ENCODE data around the gene TRIM68.

Gene TRIM68

GRCh38 chr11:4565371-4565770 is 42.7 kb downstream of the TRIM68 start:
- no peak overlapping the region for H3K27ac ChIP-seq (ENCODE audit: low read depth, low read length)
- no peak overlapping the region for H3K4me3 ChIP-seq (ENCODE audit: low read depth in 1 of 2, low read length in 2 of 2)
- H3K27me3 ChIP-seq (ENCODE audit: control insufficient read depth in 1 of 2, insufficient read depth in 2 of 2, low read length in 2 of 2), result no peaks in the 10 kb centered on the region
- peaks cover 0 to 2% of the 10 kb centered on the region in 2 donors for H3K4me1 ChIP-seq (ENCODE audit: control insufficient read depth in 1 of 2, insufficient read depth in 2 of 2, low read length in 2 of 2)
- H3K36me3 ChIP-seq (ENCODE audit: control insufficient read depth in 1 of 2, insufficient read depth in 2 of 2, low read length in 2 of 2), result no peaks in the 10 kb centered on the region
- H3K9me3 ChIP-seq (ENCODE audit: control insufficient read depth in 1 of 2, low read length in 2 of 2), result no peaks in the 10 kb centered on the region
- no peak overlapping the region for H3K9ac ChIP-seq (ENCODE audit: low read depth in 1 of 2, low read length in 2 of 2)

GRCh38 chr11:4560467-4560866 is 47.6 kb downstream of the TRIM68 start:
- Histone ChIP-seq H3K4me3 (ENCODE audit: low read depth in 1 of 2, low read length in 2 of 2) (no peak overlapping the region), H3K27ac (ENCODE audit: low read depth, low read length) (no peak overlapping the region), H3K9ac (ENCODE audit: low read depth in 1 of 2, low read length in 2 of 2) (no peak overlapping the region)

GRCh38 chr11:4559527-4560440 is 48.2 kb downstream of the TRIM68 start:
- peaks cover 0 to 3% of the 10 kb centered on the region in 2 donors for H3K27me3 ChIP-seq (ENCODE audit: control insufficient read depth in 1 of 2, insufficient read depth in 2 of 2, low read length in 2 of 2)
- peaks cover 0 to 10% of the 10 kb centered on the region in 2 donors for H3K4me1 ChIP-seq (ENCODE audit: control insufficient read depth in 1 of 2, insufficient read depth in 2 of 2, low read length in 2 of 2)
- H3K4me3 ChIP-seq (ENCODE audit: low read depth in 1 of 2, low read length in 2 of 2), result no peak overlapping the region
- H3K9ac ChIP-seq (ENCODE audit: low read depth in 1 of 2, low read length in 2 of 2), result no peak overlapping the region
- H3K9me3 ChIP-seq (ENCODE audit: control insufficient read depth in 1 of 2, low read length in 2 of 2), result no peaks in the 10 kb centered on the region
- H3K27ac ChIP-seq (ENCODE audit: low read depth, low read length), result no peak overlapping the region
- no peaks in the 10 kb centered on the region for H3K36me3 ChIP-seq (ENCODE audit: control insufficient read depth in 1 of 2, insufficient read depth in 2 of 2, low read length in 2 of 2)

More at GRCh38 chr11:4560467-4560866, 47.6 kb downstream of the TRIM68 start:
- H3K4me1 ChIP-seq (ENCODE audit: control insufficient read depth in 1 of 2, insufficient read depth in 2 of 2, low read length in 2 of 2), result peaks cover 0 to 10% of the 10 kb centered on the region in 2 donors
- H3K9me3 ChIP-seq (ENCODE audit: control insufficient read depth in 1 of 2, low read length in 2 of 2), result no peaks in the 10 kb centered on the region
- no peaks in the 10 kb centered on the region for H3K27me3 ChIP-seq (ENCODE audit: control insufficient read depth in 1 of 2, insufficient read depth in 2 of 2, low read length in 2 of 2)
- H3K36me3 ChIP-seq (ENCODE audit: control insufficient read depth in 1 of 2, insufficient read depth in 2 of 2, low read length in 2 of 2), result no peaks in the 10 kb centered on the region

GRCh38 chr11:4551346-4551979 is 56.6 kb downstream of the TRIM68 start:
- H3K9ac ChIP-seq (ENCODE audit: low read depth in 1 of 2, low read length in 2 of 2), result no peak overlapping the region
- no peak overlapping the region for H3K27ac ChIP-seq (ENCODE audit: low read depth, low read length)
- peaks cover 4 to 17% of the 10 kb centered on the region in 2 donors for H3K4me1 ChIP-seq (ENCODE audit: control insufficient read depth in 1 of 2, insufficient read depth in 2 of 2, low read length in 2 of 2)
- H3K36me3 ChIP-seq (ENCODE audit: control insufficient read depth in 1 of 2, insufficient read depth in 2 of 2, low read length in 2 of 2), result no peaks in the 10 kb centered on the region
- no peaks in the 10 kb centered on the region for H3K9me3 ChIP-seq (ENCODE audit: control insufficient read depth in 1 of 2, low read length in 2 of 2)
- H3K27me3 ChIP-seq (ENCODE audit: control insufficient read depth in 1 of 2, insufficient read depth in 2 of 2, low read length in 2 of 2), result peaks cover 0 to 4% of the 10 kb centered on the region in 2 donors
- no peak overlapping the region for H3K4me3 ChIP-seq (ENCODE audit: low read depth in 1 of 2, low read length in 2 of 2)

Data from duodenal mucosa (tissue), 2 donors.